GM21423 (cell line): ENCODE data around the gene SAP25.

Source experiments
- ATAC-seq: cut with Tn5 transposase; IDR thresholded peaks from one replicate; pipeline ENCODE4 v1.9.1; 2021; ENCODE audit warnings: mild to moderate bottlenecking, moderate library complexity; ENCODE audit not compliant: unreplicated experiment

SAP25 gene

DNA sequence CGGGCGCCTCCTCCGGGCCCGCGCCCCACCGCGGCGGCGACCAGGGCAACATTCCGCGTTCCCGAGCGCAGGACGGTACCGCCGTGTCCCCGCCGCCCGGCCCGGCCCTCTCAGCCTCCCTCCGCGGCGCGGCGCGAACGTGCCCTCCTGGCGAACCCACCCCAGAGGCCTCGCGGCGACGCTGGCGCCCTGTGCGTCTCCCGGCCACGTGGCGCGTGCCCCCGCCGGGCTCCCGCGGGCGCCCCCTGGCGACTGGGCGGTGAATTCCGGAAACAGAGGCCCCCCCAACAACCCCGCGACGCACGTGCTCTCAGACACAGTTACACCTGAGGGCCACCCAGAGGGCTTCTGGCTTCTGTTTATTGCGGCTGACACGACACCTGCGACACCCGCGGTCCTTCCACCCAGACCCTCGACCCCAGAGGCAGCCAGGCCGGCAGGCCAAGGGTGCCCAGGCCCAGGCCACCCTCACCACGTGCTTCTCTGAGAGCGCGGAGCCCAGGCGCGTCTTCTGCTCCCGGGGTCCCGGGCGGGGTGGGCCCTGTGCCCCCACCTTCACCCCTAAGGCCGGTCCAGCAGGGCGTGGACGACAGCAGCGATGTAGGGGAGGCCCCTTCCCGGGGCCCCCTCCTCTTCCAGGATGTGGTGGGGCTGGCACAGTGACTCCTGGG is at the start of gene SAP25:
SAP25 (minus strand) TSS at position 210 of the 671 bp plus-strand sequence; CDS start at position 52, 158 bp downstream.
- ATAC-seq, result no peak

GRCh38 chr7:100621554-100621953 is 47.9 kb upstream of the SAP25 start:
- ATAC-seq, result no peak

DNA sequence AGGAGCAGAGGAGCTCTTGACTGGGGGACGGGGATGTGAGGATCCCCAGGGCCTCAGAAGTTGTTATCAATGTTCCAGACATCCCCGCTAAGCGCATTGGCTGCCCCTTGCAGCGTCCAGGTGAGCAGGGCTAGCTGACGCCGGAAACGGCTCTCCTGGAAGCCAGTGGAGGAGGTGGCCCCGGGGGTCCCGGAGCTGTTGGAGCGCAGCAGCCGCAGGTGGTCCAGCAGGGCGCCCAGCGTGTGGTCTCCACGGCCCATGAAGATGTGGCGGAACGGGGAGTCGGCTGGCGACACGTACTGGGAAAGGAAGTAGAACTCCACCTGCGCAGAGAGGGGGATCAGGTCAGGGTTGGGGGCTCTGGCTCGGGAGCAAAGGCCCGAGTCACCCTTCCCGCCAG is 47.1 kb upstream of the SAP25 start:
- no peak for ATAC-seq

GRCh38 chr7:100620239-100620638 is 46.5 kb upstream of the SAP25 start:
- ATAC-seq, result no peak

- no peak for ATAC-seq
Observed at GRCh38 chr7:100614308-100614861, 40.7 kb upstream of the SAP25 start.

GRCh38 chr7:100613412-100614175 is 39.9 kb upstream of the SAP25 start:
- ATAC-seq, result no peak

DNA sequence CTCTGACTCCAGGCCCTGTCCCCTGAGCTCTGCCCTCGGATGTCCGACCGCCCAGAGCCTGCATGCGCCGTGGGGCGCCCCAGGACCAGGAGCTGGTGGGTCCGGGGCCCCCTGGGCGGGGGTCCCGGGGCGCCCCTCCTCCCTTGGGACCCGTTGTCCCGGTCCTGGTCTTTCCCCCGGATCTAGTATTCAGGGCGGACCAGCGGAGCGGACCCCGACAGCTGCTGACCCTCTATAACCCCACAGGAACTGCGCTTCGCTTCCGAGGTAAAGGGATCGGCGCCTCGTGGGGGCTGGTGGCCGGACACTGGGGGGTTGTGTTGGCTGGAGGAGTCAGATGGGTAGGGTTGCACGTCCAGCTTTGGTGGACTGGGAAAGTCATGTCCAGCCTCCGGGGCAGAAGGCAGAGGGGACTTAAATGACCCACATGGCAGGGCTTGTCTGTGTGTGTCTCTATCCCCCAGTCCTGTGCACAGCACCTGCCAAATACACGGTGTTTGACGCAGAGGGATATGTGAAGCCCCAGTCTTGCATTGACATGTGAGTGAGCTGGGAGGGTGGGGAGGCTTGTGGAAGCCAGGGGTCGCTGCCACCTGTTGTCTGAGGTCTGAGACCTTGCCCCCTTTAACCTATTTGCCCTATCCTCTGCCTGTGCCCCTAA is 39.2 kb upstream of the SAP25 start:
- peak; percentile 0 for ATAC-seq

GRCh38 chr7:100611983-100612729 is 38.5 kb upstream of the SAP25 start, which contains the start of gene MOSPD3:
Gene MOSPD3, plus strand, starts transcription at chr7:100612540. Its CDS starts 252 bp downstream, at chr7:100612792.
- ATAC-seq, result peak; percentile 89

DNA sequence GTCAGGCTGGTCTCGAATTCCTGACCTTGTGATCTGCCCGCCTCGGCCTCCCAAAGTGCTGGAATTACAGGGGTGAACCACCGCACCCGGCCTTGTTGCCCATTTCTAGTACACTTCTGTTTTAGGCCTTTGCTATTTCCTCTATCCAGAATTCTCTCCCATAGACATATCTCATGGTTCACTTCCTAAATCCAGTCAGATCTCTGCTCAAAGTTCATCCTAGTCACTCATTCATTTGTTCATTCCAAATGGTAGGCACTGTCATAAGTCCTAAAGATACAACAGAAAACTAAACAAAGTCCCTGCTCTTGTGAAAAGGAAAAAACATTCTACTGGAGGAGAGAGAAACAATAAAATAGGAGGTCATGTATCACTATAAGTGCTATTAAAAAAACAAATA is 36.3 kb upstream of the SAP25 start:
- ATAC-seq, result no peak

DNA sequence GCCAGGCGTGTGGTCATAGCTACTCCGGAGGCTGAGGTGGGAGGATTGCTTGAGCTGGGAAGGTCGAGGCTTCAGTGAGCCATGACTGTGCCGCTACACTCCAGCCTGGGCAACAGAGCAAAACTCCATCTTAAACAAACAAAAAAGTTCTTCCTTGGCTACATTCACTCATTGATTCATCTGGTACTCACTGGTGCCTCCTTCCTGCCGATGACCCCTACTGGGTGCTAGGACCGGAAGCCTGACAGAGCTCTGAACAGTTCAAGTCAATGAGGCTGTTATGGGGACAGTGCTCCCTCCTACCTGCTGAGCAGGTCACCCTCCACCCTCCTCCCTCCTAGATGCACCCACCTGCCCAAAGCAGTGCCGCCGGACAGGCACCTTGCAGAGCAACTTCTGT is 33.4 kb upstream of the SAP25 start:
- no peak for ATAC-seq

- ATAC-seq, result no peak
Observed at GRCh38 chr7:100606313-100606712, 32.6 kb upstream of the SAP25 start.

DNA sequence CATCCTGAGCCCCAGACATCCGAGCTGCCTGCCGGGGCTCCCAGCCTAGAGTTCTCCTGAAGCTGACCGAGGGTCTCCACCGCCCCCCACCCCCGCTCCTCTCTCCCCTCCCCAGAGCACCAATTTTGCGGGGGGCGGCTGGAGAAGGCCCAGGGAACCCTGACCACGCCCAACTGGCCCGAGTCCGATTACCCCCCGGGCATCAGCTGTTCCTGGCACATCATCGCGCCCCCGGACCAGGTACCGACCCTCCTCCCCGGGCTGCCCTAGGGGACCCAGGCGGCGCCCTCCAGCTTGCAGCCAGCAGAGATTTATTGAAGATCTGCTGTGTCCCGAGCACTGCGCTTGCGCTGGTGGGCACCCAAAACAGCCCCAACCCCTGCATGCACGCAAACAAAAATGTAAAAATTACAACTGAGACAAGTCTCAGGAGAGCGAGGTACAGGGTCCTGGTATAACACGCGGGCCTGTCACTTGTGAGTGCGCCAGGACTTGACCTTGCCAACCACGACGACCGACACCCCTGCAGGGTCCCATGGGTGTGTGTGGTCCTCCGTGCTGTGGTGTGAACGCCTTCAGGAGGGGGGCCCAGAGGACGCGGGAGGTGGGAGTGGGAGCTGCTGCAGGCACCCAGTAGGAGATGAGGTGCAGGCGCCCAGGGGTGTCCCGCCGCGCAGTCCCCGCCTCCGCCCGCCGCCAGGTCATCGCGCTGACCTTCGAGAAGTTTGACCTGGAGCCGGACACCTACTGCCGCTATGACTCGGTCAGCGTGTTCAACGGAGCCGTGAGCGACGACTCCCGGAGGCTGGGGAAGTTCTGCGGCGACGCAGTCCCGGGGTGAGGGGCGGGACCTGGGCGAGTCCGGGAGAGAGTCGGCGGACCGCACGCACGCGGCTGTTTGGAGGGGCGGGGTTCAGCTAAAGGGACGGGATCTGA is 31.5 kb upstream of the SAP25 start:
- ATAC-seq, result no peak

- no peak for ATAC-seq
Observed at GRCh38 chr7:100604028-100604975, 30.6 kb upstream of the SAP25 start.

- ATAC-seq, result no peak
Observed at GRCh38 chr7:100603726-100604027, 30.0 kb upstream of the SAP25 start.

- ATAC-seq, result no peak
Observed at GRCh38 chr7:100602889-100603725, 29.4 kb upstream of the SAP25 start.

- ATAC-seq, result no peak
Observed at GRCh38 chr7:100600730-100601038, 27.0 kb upstream of the SAP25 start.

- no peak for ATAC-seq
Observed at GRCh38 chr7:100599911-100600729, 26.4 kb upstream of the SAP25 start.
